ENCODE results near the gene IFI44. TPM values are rescaled to one million over a fixed set of nuclear protein-coding genes. Genes with fewer than 3 reads are reported as not detected.

Gene IFI44
- polyA plus RNA-seq, 1 of the 3 experiments (the other 2 are of a cell fraction): 6.5 TPM

DNA sequence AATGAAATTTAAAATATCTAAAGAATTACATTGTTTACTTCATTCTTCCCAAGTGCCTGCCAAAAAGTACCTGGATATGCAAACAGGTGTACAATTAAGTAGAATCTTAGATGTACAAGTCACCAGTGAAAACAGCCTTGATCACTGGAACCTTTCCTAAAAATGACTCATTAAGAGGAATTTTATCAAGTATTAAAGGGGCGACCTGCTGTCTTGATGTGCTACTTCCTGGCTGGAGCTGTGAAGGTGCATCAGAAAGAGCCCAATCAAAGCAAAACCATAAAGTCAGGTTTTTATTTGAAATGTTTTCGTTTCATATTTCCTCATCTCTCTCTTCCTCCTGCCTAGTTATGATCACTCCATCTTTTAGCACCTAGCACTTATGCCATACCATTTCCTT is 33.4 kb downstream of the IFI44 start:
- Histone ChIP-seq H3F3A (replicated peaks; ENCODE audit: insufficient read depth) (peaks cover 19% of the 10 kb centered on the region), H2AFZ (ENCODE audit: low read depth) (no peak overlapping the region), H4K20me1 (ENCODE audit: insufficient read depth) (no peaks in the 10 kb centered on the region), H3K36me3 (replicated peaks in 1 of 2; ENCODE audit: control insufficient read depth in 1 of 2, insufficient read depth in 2 of 2, low read length in 1 of 2) (no peaks in the 10 kb centered on the region), H3K9me2 (no peaks in the 10 kb centered on the region), H3K27ac (ENCODE audit: low read depth in 2 of 2, low read length in 1 of 2) (no peak overlapping the region), H3K4me1 (ENCODE audit: control insufficient read depth in 1 of 2, insufficient read depth in 2 of 2, low read depth in 1 of 2, low read length in 1 of 2) (peaks cover 4 to 8% of the 10 kb centered on the region in 2 experiments; a peak in 3 of 4 replicates), H3K9ac (no peak overlapping the region), H3K27me3 (ENCODE audit: insufficient read depth) (no peaks in the 10 kb centered on the region), H3K79me2 (ENCODE audit: insufficient read depth) (no peaks in the 10 kb centered on the region), H3K4me3 (ENCODE audit: low read depth in 2 of 2, low read length in 1 of 2) (no peak overlapping the region), H3K4me2 (no peak overlapping the region), H3K9me3 (no peaks in the 10 kb centered on the region)
- WGBS (ENCODE audit: low lambda C conversion rate): 53% methylated on average over 2 of the region's 2 CpGs
- DNase-seq: no peak
- ChIA-PET POLR2A (no interaction called here), CTCF (interaction anchor here (0.7 to 7.7 kb wide), 4 partner anchors 12 to 577 kb away, joined by 3 to 61 read pairs (median 4); no protein-coding TSS in a partner anchor)
- TF ChIP-seq GATA2 (CRISPR knock-in tag; IDR thresholded peaks at IDR 0.05) (no peak), RFX5 (IDR thresholded peaks at IDR 0.05; ENCODE audit: low read length) (no peak), ZBTB33 (IDR thresholded peaks at IDR 0.05; ENCODE audit: borderline replicate concordance, low read depth) (no peak), JUND (IDR thresholded peaks at IDR 0.05) (no peak), MXI1 (IDR thresholded peaks at IDR 0.05; ENCODE audit: low read depth, low read length) (no peak), RAD21 (IDR thresholded peaks at IDR 0.05; ENCODE audit: low read length) (no peak), FOXJ3 (CRISPR knock-in tag; IDR thresholded peaks at IDR 0.05) (no peak), YY1 (IDR thresholded peaks at IDR 0.05; ENCODE audit: low read depth) (no peak), GABPA (IDR thresholded peaks at IDR 0.05; ENCODE audit: low read depth) (no peak), PBX3 (IDR thresholded peaks at IDR 0.05) (no peak), CTCF (IDR thresholded peaks at IDR 0.05) (no peak), USF2 (IDR thresholded peaks at IDR 0.05; ENCODE audit: borderline replicate concordance, low read depth, low read length) (no peak), POLR2AphosphoS5 (IDR thresholded peaks at IDR 0.05; ENCODE audit: low read depth, low read length) (no peak), FOXM1 (IDR thresholded peaks at IDR 0.05; ENCODE audit: low read depth) (no peak), RCOR1 (IDR thresholded peaks at IDR 0.05; ENCODE audit: low read length) (no peak)
- TF ChIP-seq, protein P1, sequence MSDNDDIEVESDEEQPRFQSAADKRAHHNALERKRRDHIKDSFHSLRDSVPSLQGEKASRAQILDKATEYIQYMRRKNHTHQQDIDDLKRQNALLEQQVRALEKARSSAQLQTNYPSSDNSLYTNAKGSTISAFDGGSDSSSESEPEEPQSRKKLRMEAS (IDR thresholded peaks at IDR 0.05; ENCODE audit: low read depth): no peak
- TF ChIP-seq, protein P2, sequence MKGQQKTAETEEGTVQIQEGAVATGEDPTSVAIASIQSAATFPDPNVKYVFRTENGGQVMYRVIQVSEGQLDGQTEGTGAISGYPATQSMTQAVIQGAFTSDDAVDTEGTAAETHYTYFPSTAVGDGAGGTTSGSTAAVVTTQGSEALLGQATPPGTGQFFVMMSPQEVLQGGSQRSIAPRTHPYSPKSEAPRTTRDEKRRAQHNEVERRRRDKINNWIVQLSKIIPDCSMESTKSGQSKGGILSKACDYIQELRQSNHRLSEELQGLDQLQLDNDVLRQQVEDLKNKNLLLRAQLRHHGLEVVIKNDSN (IDR thresholded peaks at IDR 0.05; ENCODE audit: borderline replicate concordance, low read depth): no peak
